ENCODE measurements around the gene FUOM. TPM values are rescaled to one million over a fixed set of nuclear protein-coding genes. Genes with fewer than 3 reads are reported as not detected.
"Not testable (repeated sequence)": the region's sequence is repeated elsewhere in the genome, so short reads cannot be mapped to it uniquely, and the experiment has no call there.

Gene FUOM
- total RNA-seq, 2 donors from 2014 or later = 13.8 to 17.6 TPM

GRCh38 chr10:133390597-133391248 is 32.9 kb upstream of the FUOM start:
- intact Hi-C loops (cut with DNase I) = no loop called here
- peak; percentile 42 for DNase-seq (ENCODE audit: low spot score)

- intact Hi-C loops (cut with DNase I) = no loop called here
- DNase-seq (ENCODE audit: low spot score) = peak; percentile 78
Observed at GRCh38 chr10:133388973-133389818, 31.4 kb upstream of the FUOM start.

- intact Hi-C loops (cut with DNase I) = no loop called here
- DNase-seq (ENCODE audit: low spot score) = peak; percentile 74
Observed at GRCh38 chr10:133388236-133388972, 30.6 kb upstream of the FUOM start.

- peak; percentile 11 for DNase-seq (ENCODE audit: low spot score)
- intact Hi-C loops (cut with DNase I) = not testable (repeated sequence)
Observed at GRCh38 chr10:133386951-133387350, 29.1 kb upstream of the FUOM start.

DNA sequence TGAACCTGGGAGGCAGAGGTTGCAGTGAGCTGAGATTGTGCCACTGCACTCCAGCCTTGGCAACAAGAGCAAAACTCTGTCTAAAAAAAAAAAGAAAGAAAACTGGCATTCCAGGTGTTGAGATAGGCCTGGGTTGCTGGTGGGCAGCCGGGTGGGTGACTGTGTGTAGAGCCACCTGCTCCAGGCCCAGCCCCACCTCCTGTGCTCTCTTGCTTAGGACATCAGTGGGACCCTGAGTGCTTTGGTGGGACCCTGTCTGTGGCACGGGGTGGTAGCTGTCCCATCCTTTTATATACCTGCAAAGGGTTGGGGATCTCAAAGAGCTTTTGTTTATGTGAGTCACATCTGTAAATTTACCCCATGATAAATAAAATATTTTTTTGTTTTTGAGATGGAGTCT is 27.4 kb upstream of the FUOM start:
- peak; percentile 29 for DNase-seq (ENCODE audit: low spot score)

DNA sequence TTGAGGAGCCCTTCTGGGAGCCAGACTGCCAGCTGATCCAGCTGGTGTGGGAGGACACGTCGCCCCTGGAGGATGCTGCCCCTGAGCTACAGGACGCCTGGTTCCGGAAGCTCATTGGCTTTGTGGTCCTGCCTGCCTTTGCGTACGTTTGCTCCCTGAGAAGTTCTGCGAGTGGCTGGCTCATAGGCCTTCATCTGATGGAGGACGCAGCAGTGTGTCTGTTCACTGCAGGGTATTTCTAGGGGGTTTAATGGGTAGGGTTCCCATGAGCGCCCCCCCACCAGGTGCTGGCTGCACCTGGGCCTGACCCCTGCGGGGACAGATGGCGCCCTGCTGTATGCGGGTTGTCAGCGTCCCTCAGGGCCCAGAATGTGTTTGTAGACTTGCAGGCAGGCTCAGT is 26.3 kb upstream of the FUOM start:
- peak; percentile 69 for DNase-seq (ENCODE audit: low spot score)
- intact Hi-C loops (cut with DNase I) = no loop called here

More for the DNA sequence above, 27.4 kb upstream of the FUOM start:
- intact Hi-C loops (cut with DNase I) = no loop called here

- intact Hi-C loops (cut with DNase I) = no loop called here
- no peak for DNase-seq (ENCODE audit: low spot score)
Observed at GRCh38 chr10:133383551-133383950, 25.7 kb upstream of the FUOM start.

GRCh38 chr10:133381036-133381435 is 23.2 kb upstream of the FUOM start:
- DNase-seq (ENCODE audit: low spot score) = no peak
- intact Hi-C loops (cut with DNase I) = no loop called here

DNA sequence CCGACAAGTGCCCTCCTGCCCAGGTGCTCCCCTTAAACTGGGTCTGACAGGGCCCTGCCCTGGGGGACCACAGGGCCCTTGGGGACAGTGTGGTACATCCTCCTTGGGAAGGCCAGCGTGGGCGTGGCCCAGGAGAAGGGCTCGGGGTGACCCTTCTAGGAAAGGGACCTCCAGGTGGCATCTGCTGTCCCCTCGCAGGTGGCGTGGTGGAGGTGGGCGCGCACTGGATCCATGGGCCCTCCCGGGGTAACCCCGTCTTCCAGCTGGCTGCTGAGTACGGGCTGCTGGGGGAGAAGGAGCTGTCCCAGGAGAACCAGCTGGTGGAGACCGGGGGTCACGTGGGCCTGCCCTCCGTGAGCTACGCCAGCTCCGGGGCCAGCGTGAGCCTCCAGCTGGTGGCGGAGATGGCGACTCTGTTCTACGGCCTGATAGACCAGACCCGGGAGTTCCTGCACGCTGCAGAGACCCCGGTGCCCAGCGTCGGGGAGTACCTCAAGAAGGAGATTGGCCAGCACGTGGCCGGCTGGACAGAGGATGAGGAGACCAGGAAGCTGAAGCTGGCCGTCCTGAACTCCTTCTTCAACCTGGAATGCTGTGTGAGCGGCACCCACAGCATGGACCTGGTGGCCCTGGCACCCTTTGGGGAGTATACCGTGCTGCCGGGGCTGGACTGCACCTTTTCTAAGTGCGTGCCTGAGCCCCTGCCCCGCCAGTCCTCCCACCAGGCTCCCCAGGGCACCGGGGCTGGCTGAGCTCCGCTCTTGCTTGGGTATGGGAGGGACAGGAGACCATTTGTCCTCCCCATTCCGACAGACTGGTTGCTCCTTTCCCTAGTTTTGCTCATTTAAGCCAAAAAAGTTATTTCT is 22.2 kb upstream of the FUOM start:
- intact Hi-C loops (cut with DNase I) = no loop called here
- DNase-seq (ENCODE audit: low spot score) = no peak

GRCh38 chr10:133379152-133379800 is 21.5 kb upstream of the FUOM start, which contains the start of gene PAOX:
Gene PAOX, plus strand, starts transcription at chr10:133379262. Its CDS starts 55 bp downstream, at chr10:133379317.
- intact Hi-C loops (cut with DNase I) = no loop called here
- peak; percentile 90 for DNase-seq (ENCODE audit: low spot score)

DNA sequence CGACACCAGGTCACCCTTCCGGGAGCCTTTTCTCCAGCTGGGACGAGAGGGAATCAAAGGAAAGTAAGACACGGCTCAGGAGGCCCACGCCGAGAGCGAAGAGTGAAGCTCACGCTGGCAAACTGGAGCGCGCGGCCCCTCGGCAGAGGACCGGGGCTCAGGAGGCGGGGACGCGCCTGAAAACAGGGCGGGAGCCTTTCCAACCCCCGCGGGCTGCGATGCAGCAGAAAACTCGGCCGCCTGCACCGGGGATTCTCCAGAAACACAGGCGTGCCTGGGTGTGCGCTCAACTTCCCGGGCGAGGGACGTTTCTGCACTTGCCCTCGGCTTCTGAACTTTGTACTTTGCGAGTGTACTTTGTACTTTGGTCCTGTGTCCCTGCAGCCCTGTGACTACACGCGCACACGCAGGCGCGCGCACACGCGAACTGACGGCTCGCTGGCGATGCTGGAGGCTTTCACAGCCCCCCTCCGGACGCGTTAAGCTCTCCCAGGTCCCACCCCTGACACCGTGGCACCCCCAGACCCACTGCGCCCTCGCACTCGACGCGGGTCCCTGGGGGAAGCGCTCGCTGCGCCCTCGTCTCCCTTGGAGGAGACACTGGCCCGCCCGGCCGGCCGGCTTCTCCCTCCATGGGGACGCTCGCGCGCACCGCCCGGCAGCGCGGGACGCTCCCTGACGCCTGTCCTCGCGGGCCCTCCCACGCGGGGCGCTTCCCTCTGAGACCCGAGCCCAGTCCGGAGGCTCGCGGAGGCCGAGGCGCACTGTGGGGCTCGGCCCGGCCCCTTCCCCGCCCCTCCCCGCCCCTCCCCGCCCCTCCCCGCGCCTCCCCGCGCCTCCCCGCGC is 20.7 kb upstream of the FUOM start:
- intact Hi-C loops (cut with DNase I) = no loop called here
- peak; percentile 91 for DNase-seq (ENCODE audit: low spot score)

DNA sequence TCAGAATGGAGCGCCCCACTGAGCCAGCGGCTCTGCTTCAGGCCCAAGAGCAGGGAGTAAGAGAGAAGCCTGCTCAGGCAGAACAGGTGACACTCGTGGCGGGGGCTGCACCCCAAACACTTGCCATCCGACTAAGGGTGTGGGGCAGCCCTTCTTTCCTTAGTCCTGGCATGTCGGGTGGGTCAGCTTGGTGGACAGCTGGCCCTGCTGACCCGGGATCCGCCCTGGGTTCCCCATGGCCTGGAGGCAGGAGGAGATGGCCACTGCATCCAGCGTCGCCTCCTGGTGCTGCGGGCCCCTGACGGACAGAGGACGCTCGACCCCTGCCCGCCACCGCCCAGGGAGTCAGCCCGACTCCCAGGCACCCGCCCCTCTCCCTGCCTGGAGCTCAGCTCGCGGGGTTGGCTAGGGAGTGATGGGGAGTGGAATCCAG is 20.0 kb upstream of the FUOM start:
- intact Hi-C loops (cut with DNase I) = no loop called here
- DNase-seq (ENCODE audit: low spot score) = no peak

- intact Hi-C loops (cut with DNase I) = no loop called here
- DNase-seq (ENCODE audit: low spot score) = no peak
Observed at GRCh38 chr10:133377025-133377817, 19.4 kb upstream of the FUOM start.

- DNase-seq (ENCODE audit: low spot score); intact Hi-C loops (cut with DNase I): not testable (repeated sequence)
Observed at GRCh38 chr10:133376183-133376582, 18.4 kb upstream of the FUOM start.

DNA sequence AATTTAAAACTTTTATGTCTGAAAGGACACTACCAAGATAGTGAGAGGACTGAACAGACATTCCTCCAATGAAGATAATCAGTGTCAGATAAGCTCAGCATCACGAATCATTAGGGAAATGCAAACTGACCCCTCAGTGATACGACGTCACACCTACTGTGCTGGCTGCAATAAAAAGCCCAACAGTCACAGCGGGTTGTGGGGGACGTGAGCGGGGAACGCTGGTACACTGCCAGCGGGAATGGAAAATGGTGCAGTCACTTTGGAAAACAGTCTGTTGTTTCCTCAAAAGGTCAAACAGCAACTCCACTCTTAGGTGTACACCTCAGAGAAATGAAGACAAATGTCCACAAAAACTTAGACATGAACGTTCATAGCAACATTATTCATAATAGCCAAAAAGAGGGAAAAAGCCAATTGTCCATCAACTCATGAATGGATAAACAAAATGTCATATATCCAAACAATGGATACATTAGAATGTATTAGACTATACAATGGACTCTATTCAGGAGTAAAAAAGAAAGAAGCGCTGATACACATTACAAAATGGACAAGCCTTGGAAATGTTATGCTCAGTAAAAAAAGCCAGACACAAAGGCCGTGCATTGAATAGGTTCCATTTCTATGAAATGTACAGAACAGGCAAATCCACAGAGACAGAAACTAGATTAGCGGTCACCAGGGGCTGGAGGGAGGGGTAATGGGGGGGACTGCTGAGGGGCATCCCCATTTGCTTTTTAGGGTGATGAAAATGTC is 17.7 kb upstream of the FUOM start:
- DNase-seq (ENCODE audit: low spot score) = no peak
- intact Hi-C loops (cut with DNase I) = no loop called here
